ENCODE data around the gene CDK5RAP2. TPM values are rescaled to one million over a fixed set of nuclear protein-coding genes. Genes with fewer than 3 reads are reported as not detected.

CDK5RAP2 gene
- total and polyA plus RNA-seq, 2 experiments from 2014 or later = 23.9 to 30.9 TPM

DNA sequence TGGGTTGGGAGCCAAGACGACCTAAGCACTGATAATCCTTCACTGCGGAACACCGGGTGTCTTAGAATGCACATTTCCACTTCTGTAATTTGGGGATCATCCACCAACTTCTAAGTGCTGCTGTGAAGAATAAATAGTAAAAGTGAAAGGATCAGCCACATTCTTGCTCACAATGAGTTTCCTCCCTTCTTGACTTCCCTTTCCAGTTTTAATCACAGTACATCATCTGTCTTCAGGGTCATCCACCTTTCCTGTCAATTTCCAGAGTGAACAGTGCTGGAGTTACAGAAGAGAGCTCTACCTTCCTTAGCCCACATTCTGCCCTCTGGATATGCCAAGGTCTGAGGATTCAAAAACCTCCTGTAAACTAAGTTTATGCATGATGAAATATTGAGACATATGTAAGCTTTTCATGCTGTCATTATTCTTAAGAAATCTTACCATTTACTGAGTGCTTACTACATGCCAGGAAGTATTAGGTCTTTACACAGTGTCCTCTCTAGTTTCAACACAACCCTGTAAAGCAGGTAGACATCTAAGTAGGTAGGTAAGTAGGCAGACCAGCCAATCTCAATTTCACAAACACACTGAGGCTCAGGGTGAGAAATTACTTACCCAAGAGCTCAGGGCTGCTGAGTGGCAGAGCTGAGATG is 105.2 kb downstream of the CDK5RAP2 start:
- Histone ChIP-seq H3K9me2 (replicated peaks; ENCODE audit: insufficient read depth) (no peaks in the 10 kb centered on the region), H3K4me2 (no peak overlapping the region), H3K79me2 (no peaks in the 10 kb centered on the region), H3K4me1 (ENCODE audit: insufficient read depth) (no peaks in the 10 kb centered on the region), H4K20me1 (ENCODE audit: insufficient read depth, poor library complexity, severe bottlenecking) (no peaks in the 10 kb centered on the region), H3K4me3 (no peak overlapping the region), H3K27me3 (no peaks in the 10 kb centered on the region), H2AFZ (no peak overlapping the region), H3K36me3 (replicated peaks; ENCODE audit: insufficient read depth, low read depth) (no peaks in the 10 kb centered on the region), H3K27ac (no peak overlapping the region), H3K9me3 (ENCODE audit: low read depth) (no peaks in the 10 kb centered on the region)
- WGBS (ENCODE audit: low lambda C conversion rate, missing lambda C conversion rate) = 84% methylated on average over 3 of the region's 3 CpGs
- no peak for DNase-seq (ENCODE audit: low spot score)
- TF ChIP-seq EZH2 (IDR thresholded peaks at IDR 0.05; ENCODE audit: borderline replicate concordance) = no peak
- TF ChIP-seq EZH2phosphoT487 (IDR thresholded peaks at IDR 0.05; ENCODE audit: low read depth, severe bottlenecking, unreplicated experiment) = no peak
- TF ChIP-seq, protein P1, sequence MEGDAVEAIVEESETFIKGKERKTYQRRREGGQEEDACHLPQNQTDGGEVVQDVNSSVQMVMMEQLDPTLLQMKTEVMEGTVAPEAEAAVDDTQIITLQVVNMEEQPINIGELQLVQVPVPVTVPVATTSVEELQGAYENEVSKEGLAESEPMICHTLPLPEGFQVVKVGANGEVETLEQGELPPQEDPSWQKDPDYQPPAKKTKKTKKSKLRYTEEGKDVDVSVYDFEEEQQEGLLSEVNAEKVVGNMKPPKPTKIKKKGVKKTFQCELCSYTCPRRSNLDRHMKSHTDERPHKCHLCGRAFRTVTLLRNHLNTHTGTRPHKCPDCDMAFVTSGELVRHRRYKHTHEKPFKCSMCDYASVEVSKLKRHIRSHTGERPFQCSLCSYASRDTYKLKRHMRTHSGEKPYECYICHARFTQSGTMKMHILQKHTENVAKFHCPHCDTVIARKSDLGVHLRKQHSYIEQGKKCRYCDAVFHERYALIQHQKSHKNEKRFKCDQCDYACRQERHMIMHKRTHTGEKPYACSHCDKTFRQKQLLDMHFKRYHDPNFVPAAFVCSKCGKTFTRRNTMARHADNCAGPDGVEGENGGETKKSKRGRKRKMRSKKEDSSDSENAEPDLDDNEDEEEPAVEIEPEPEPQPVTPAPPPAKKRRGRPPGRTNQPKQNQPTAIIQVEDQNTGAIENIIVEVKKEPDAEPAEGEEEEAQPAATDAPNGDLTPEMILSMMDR (IDR thresholded peaks at IDR 0.05; ENCODE audit: poor library complexity) = no peak

DNA sequence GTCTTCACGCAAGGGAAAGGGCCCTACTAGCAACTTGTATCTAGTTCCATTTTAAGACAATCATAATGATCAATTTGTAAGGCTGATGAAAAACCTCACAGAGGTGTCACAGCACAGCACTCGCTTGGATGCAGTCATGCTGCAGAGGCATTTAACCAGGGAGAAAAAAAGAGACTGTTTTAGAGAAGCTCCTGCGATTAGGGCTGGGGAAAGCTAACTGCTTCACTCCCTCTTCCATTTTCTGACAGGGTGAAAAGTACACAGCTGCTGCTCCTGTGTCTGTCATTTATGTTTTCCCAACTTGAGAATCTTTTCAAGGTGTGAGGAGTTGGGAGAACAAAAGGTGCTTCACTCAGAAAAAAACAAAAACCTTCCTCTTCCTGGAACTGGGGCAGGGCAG is 106.4 kb downstream of the CDK5RAP2 start:
- no peak overlapping the region for H3K27ac ChIP-seq

DNA sequence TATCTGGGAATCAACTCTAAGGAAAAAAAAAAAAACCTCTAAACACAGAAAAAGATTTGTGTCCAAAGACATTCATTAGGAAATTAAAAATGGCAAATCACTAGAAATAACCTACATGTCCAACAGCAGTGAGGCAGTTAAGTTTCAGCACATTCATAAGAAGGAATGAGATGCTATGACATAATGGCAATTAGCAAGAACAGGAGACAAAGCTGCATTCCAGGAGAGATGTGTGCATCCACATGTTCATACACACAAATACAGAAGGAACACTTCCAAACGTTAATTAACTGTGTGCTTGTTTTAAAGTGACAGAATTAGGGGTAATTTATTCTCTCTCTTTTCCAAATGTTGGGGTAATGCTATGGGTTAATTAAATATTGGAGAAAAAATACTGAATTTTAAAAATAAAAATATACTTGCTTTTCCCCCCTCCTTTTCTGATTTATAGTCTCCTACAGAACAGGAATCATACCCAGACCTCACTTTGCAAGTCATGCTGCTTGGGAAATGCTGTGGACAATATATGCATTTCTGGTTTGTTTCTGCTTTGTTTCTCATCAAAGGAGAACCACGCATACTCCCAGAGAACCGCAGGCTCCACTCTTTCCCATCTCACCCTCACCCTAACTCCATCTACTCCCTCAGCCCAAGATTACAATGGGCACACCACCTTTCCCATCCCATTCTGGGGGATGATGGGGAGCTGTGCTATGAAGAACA is 114.1 kb downstream of the CDK5RAP2 start:
- H3K36me3 ChIP-seq (replicated peaks; ENCODE audit: insufficient read depth, low read depth) = no peaks in the 10 kb centered on the region
- no peaks in the 10 kb centered on the region for H3K4me1 ChIP-seq (ENCODE audit: insufficient read depth)
- 92% methylated on average over 3 of the region's 3 CpGs for WGBS (ENCODE audit: low lambda C conversion rate, missing lambda C conversion rate)
- no peak overlapping the region for H3K4me3 ChIP-seq
- no peak overlapping the region for H3K27ac ChIP-seq
- H4K20me1 ChIP-seq (ENCODE audit: insufficient read depth, poor library complexity, severe bottlenecking) = no peaks in the 10 kb centered on the region
- no peak overlapping the region for H3K4me2 ChIP-seq
- H3K9me2 ChIP-seq (replicated peaks; ENCODE audit: insufficient read depth) = no peaks in the 10 kb centered on the region
- no peaks in the 10 kb centered on the region for H3K9me3 ChIP-seq (ENCODE audit: low read depth)
- TF ChIP-seq EZH2phosphoT487 (IDR thresholded peaks at IDR 0.05; ENCODE audit: low read depth, severe bottlenecking, unreplicated experiment) = no peak
- TF ChIP-seq, protein P1 (IDR thresholded peaks at IDR 0.05; ENCODE audit: poor library complexity) = no peak
- no peak for TF ChIP-seq EZH2 (IDR thresholded peaks at IDR 0.05; ENCODE audit: borderline replicate concordance)
- H2AFZ ChIP-seq = no peak overlapping the region
- no peaks in the 10 kb centered on the region for H3K79me2 ChIP-seq
- H3K27me3 ChIP-seq = no peaks in the 10 kb centered on the region
- no peak for DNase-seq (ENCODE audit: low spot score)

More for the DNA sequence above, 106.4 kb downstream of the CDK5RAP2 start:
- no peaks in the 10 kb centered on the region for H3K36me3 ChIP-seq (replicated peaks; ENCODE audit: insufficient read depth, low read depth)
- H3K4me2 ChIP-seq = no peak overlapping the region
- no peaks in the 10 kb centered on the region for H3K4me1 ChIP-seq (ENCODE audit: insufficient read depth)
- H2AFZ ChIP-seq = no peak overlapping the region
- no peaks in the 10 kb centered on the region for H3K9me3 ChIP-seq (ENCODE audit: low read depth)
- TF ChIP-seq EZH2 (IDR thresholded peaks at IDR 0.05; ENCODE audit: borderline replicate concordance) (no peak), EZH2phosphoT487 (IDR thresholded peaks at IDR 0.05; ENCODE audit: low read depth, severe bottlenecking, unreplicated experiment) (no peak)
- no peak for DNase-seq (ENCODE audit: low spot score)
- no peaks in the 10 kb centered on the region for H3K79me2 ChIP-seq
- H3K9me2 ChIP-seq (replicated peaks; ENCODE audit: insufficient read depth) = no peaks in the 10 kb centered on the region
- WGBS (ENCODE audit: low lambda C conversion rate, missing lambda C conversion rate) = 92% methylated on average over 3 of the region's 3 CpGs
- no peaks in the 10 kb centered on the region for H3K27me3 ChIP-seq
- no peaks in the 10 kb centered on the region for H4K20me1 ChIP-seq (ENCODE audit: insufficient read depth, poor library complexity, severe bottlenecking)
- no peak overlapping the region for H3K4me3 ChIP-seq

DNA sequence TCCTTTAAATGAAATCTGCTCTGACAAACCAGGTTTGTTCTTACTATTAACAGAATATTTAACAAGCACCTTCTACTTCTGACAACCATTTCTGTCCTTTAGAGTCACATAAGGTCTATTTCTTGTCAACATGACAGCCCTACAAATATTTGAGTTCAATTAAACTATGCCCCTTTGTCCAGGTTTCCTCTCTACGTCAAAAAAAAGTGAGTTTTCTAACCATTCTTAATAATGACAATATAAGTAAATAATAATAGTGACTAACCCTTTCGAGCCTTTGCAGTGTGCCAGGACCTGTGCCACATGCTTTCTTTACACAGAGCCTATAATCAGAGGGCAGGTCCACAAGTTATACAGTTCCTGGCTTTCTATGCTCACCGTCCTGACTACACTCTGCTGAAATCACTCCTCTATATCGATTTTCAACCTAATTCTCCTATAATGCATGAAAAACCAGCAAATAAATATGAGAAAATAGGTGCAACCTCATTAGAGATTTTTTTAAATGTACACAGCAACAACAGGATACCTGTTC is 115.0 kb downstream of the CDK5RAP2 start:
- H3K79me2 ChIP-seq = no peaks in the 10 kb centered on the region
- DNase-seq (ENCODE audit: low spot score) = no peak
- no peaks in the 10 kb centered on the region for H3K27me3 ChIP-seq
- no peaks in the 10 kb centered on the region for H3K4me1 ChIP-seq (ENCODE audit: insufficient read depth)
- no peak overlapping the region for H2AFZ ChIP-seq
- H3K4me3 ChIP-seq = no peak overlapping the region
- H3K27ac ChIP-seq = no peak overlapping the region
- H3K36me3 ChIP-seq (replicated peaks; ENCODE audit: insufficient read depth, low read depth) = no peaks in the 10 kb centered on the region
- H3K4me2 ChIP-seq = no peak overlapping the region
- TF ChIP-seq, protein P1 (IDR thresholded peaks at IDR 0.05; ENCODE audit: poor library complexity) = no peak
- no peak for TF ChIP-seq EZH2 (IDR thresholded peaks at IDR 0.05; ENCODE audit: borderline replicate concordance)
- no peak for TF ChIP-seq EZH2phosphoT487 (IDR thresholded peaks at IDR 0.05; ENCODE audit: low read depth, severe bottlenecking, unreplicated experiment)
- H3K9me3 ChIP-seq (ENCODE audit: low read depth) = no peaks in the 10 kb centered on the region
- H4K20me1 ChIP-seq (ENCODE audit: insufficient read depth, poor library complexity, severe bottlenecking) = no peaks in the 10 kb centered on the region
- no peaks in the 10 kb centered on the region for H3K9me2 ChIP-seq (replicated peaks; ENCODE audit: insufficient read depth)
- 95% methylated on average over 4 of the region's 4 CpGs for WGBS (ENCODE audit: low lambda C conversion rate, missing lambda C conversion rate)
